IPS-NIHi11 (cell line): Measurements from ENCODE around the gene AHCTF1.
A peak's percentile ranks its signal among the peaks of the same experiment; 100 is the strongest.

Experiments
- DNase-seq: peaks from one replicate; pipeline ENCODE4 v3.0.0; 2012; ENCODE audit warnings: mixed read lengths, low spot score

The AHCTF1 gene

GRCh38 chr1:246931549-246932365 is at the start of gene AHCTF1:
TSS of gene AHCTF1 (minus strand) at chr1:246931948. CDS start at chr1:246918370, 13,578 bp downstream.
- peak; percentile 94 for DNase-seq

GRCh38 chr1:246978785-246979184 is 47.0 kb upstream of the AHCTF1 start:
- no peak for DNase-seq

- no peak for DNase-seq
Observed at GRCh38 chr1:246978281-246978680, 46.5 kb upstream of the AHCTF1 start.

GRCh38 chr1:246971969-246972368 is 40.2 kb upstream of the AHCTF1 start:
- DNase-seq, result no peak

GRCh38 chr1:246971090-246971721 is 39.5 kb upstream of the AHCTF1 start:
- no peak for DNase-seq

GRCh38 chr1:246969621-246970020 is 37.9 kb upstream of the AHCTF1 start:
- no peak for DNase-seq

GRCh38 chr1:246966502-246966901 is 34.8 kb upstream of the AHCTF1 start:
- no peak for DNase-seq

GRCh38 chr1:246959944-246960693 is 28.4 kb upstream of the AHCTF1 start:
- no peak for DNase-seq

- no peak for DNase-seq
Observed at GRCh38 chr1:246954126-246954525, 22.4 kb upstream of the AHCTF1 start.

- no peak for DNase-seq
Observed at GRCh38 chr1:246951413-246951812, 19.7 kb upstream of the AHCTF1 start.

- DNase-seq, result no peak
Observed at GRCh38 chr1:246949956-246950355, 18.2 kb upstream of the AHCTF1 start.

GRCh38 chr1:246947255-246947654 is 15.5 kb upstream of the AHCTF1 start:
- no peak for DNase-seq

- no peak for DNase-seq
Observed at GRCh38 chr1:246946366-246946765, 14.6 kb upstream of the AHCTF1 start.

GRCh38 chr1:246934765-246935164 is 3.0 kb upstream of the AHCTF1 start:
- no peak for DNase-seq

- DNase-seq, result no peak
Observed at GRCh38 chr1:246933893-246934292, 2.1 kb upstream of the AHCTF1 start.

- peak; percentile 13 for DNase-seq
Observed at GRCh38 chr1:246932366-246932700, 585 bp upstream of the AHCTF1 start.

- DNase-seq, result peak; percentile 55
Observed at GRCh38 chr1:246930830-246931548, 759 bp downstream of the AHCTF1 start.

GRCh38 chr1:246925997-246926626 is 5.6 kb downstream of the AHCTF1 start:
- no peak for DNase-seq

- no peak for DNase-seq
Observed at GRCh38 chr1:246923900-246924299, 7.8 kb downstream of the AHCTF1 start.

- no peak for DNase-seq
Observed at GRCh38 chr1:246923482-246923881, 8.3 kb downstream of the AHCTF1 start.

- DNase-seq, result no peak
Observed at GRCh38 chr1:246921481-246921880, 10.3 kb downstream of the AHCTF1 start.

GRCh38 chr1:246919902-246920301 is 11.8 kb downstream of the AHCTF1 start:
- DNase-seq, result no peak
